K562 (cell line): Measurements from ENCODE around the gene LDLRAD3. TPM values are rescaled to one million over a fixed set of nuclear protein-coding genes. Genes with fewer than 3 reads are reported as not detected.

ENCODE experiments used
- ATAC-seq: fragments of 200-7000 bp; cut with Tn5 transposase; 3 replicates; pipeline ENCODE4 v1.9.1; 2020; ENCODE audit warnings: moderate library complexity
- BruUV-seq: library from RNA; stranded (reverse); fragments of 400-500 nt; replicated peaks from 2 replicates; lab custom pipeline; 2021; lab: Mats Ljungman, UMichigan
- CTCF ChIA-PET: fragments of 300-600 bp; formaldehyde crosslinking; extraction: SDS; loops from one replicate; lab custom pipeline; 2021; ENCODE audit warnings: low intra/inter-chr PET ratio; lab: Yijun Ruan, JAX
- POLR2A ChIA-PET: fragments of 300-600, 350-650 bp; sonication (Branson Sonifier 250); formaldehyde crosslinking; extraction: SDS; loops from one replicate; lab custom pipeline; 2021; ENCODE audit warnings: antibody characterized with exemption, inconsistent platforms; lab: Yijun Ruan, JAX
- DNase-seq, 4 experiments: peaks; one replicate each; pipeline versions ENCODE4 v3.0.0 to v3.0.0-alpha.2; 2011 to 2018; ENCODE audit warnings: low spot score in 3 of 4, mixed read lengths in 3 of 4; ENCODE audit errors: extremely low read depth in 1 of 4
- FAIRE-seq: peaks from 2 replicates; lab custom pipeline; 2011; peaks lifted over from hg19 to GRCh38; lab: Jason Lieb, UNC
- H2AFZ ChIP-seq: 2 replicates; pipeline ENCODE4 v1.6.0; 2011; ENCODE audit warnings: low read depth, low read length, control low read depth, inconsistent platforms
- H3K27ac ChIP-seq: fragments of 200-600 bp; 3 replicates; pipeline ENCODE4 v1.8.0; 2011; ENCODE audit warnings: low read depth, mild to moderate bottlenecking, control low read depth, inconsistent platforms, low read length, moderate library complexity, mixed read lengths; ENCODE audit errors: extremely low read depth
- H3K27me3 ChIP-seq, 2 experiments: fragments of 300-600 bp in 1 of 2; 2 replicates in 1 of 2; 3 replicates in 1 of 2; pipeline versions ENCODE4 v1.6.0 to v1.8.0; 2011; ENCODE audit warnings: inconsistent platforms in 2 of 2, low read length in 2 of 2, mild to moderate bottlenecking in 1 of 2, mixed read lengths in 1 of 2, moderate library complexity in 1 of 2; ENCODE audit not compliant: control insufficient read depth in 2 of 2, insufficient read depth in 2 of 2
- H3K36me3 ChIP-seq: fragments of 300-600 bp; 3 replicates; pipeline ENCODE4 v1.8.0; 2011; ENCODE audit warnings: mild to moderate bottlenecking, low read length, inconsistent platforms; ENCODE audit not compliant: control insufficient read depth, insufficient read depth
- H3K4me1 ChIP-seq, 2 experiments: fragments of 200-600 bp in 1 of 2; replicated peaks in 1 of 2; 2 replicates in 1 of 2; 3 replicates in 1 of 2; pipeline versions ENCODE4 v1.5.1 to v1.8.0; 2011; ENCODE audit warnings: inconsistent platforms in 2 of 2, low read length in 2 of 2, mild to moderate bottlenecking in 1 of 2, mixed read lengths in 1 of 2, moderate library complexity in 1 of 2; ENCODE audit not compliant: control insufficient read depth in 2 of 2, insufficient read depth in 2 of 2
- H3K4me2 ChIP-seq: 2 replicates; pipeline ENCODE4 v1.6.1; 2011; ENCODE audit warnings: low read length, control low read depth, inconsistent platforms, mixed read lengths; ENCODE audit not compliant: insufficient read depth
- H3K4me3 ChIP-seq: fragments of 200-600 bp; sonication (generic), shearing (Covaris generic); 2 replicates; pipeline ENCODE4 v1.5.1; 2016; ENCODE audit warnings: control low read depth, inconsistent platforms
- H3K79me2 ChIP-seq: fragments of 200-600 bp; 3 replicates; pipeline ENCODE4 v1.8.0; 2011; ENCODE audit warnings: low read length, inconsistent platforms; ENCODE audit not compliant: control insufficient read depth, insufficient read depth
- H3K9ac ChIP-seq, 2 experiments: 2 replicates each; pipeline versions ENCODE4 v1.6.0 to v1.6.1; 2011; ENCODE audit warnings: low read depth in 2 of 2, low read length in 2 of 2, control low read depth in 1 of 2, inconsistent platforms in 1 of 2, mild to moderate bottlenecking in 1 of 2, mixed read lengths in 1 of 2; ENCODE audit not compliant: insufficient read depth in 1 of 2
- H3K9me1 ChIP-seq: one replicate; pipeline ENCODE4 v1.6.0; 2011; ENCODE audit warnings: inconsistent platforms, mild to moderate bottlenecking, low read length, moderate library complexity; ENCODE audit not compliant: control insufficient read depth, insufficient read depth
- H3K9me3 ChIP-seq: replicated peaks from 2 replicates; pipeline ENCODE4 v1.5.1; 2011; ENCODE audit warnings: low read depth, low read length, inconsistent platforms; ENCODE audit not compliant: control insufficient read depth, insufficient read depth
- H4K20me1 ChIP-seq: replicated peaks from 2 replicates; pipeline ENCODE4 v1.6.1; 2011; ENCODE audit warnings: low read length, inconsistent platforms, mixed read lengths; ENCODE audit not compliant: control insufficient read depth, insufficient read depth
- MAZ ChIP-seq, 2 experiments: fragments of 450-650 bp in 1 of 2; sonication (generic) in 1 of 2; formaldehyde crosslinking; IDR thresholded peaks in 1 of 2; conservative IDR thresholded peaks in 1 of 2; 2 replicates each; pipeline versions ENCODE4 v1.4.0 to v1.5.0; 2020; ENCODE audit warnings: mild to moderate bottlenecking in 1 of 2, missing genetic modification reagents in 1 of 2
- ZNF121 ChIP-seq: sonication (generic); formaldehyde crosslinking; conservative IDR thresholded peaks from 2 replicates; pipeline ENCODE4 v1.8.0; 2022; ENCODE audit warnings: missing genetic modification reagents
- ZNF263 ChIP-seq: sonication (generic); formaldehyde crosslinking; IDR thresholded peaks from 2 replicates; pipeline ENCODE4 v1.8.0; 2022; ENCODE audit warnings: mild to moderate bottlenecking, missing genetic modification reagents, borderline replicate concordance
- ZNF764 ChIP-seq: fragments of 250-450 bp; sonication (Bioruptor Pico); IDR thresholded peaks from 2 replicates; pipeline ENCODE4 v1.4.0; 2020; ENCODE audit warnings: low read depth, mild to moderate bottlenecking, moderate library complexity
- in situ Hi-C: fragments of 300-500 bp; cut with MboI; formaldehyde crosslinking; loops from 4 replicates; pipeline ENCODE4 v1.15.0; 2018; ENCODE audit warnings: inconsistent platforms, mixed read lengths
- intact Hi-C: fragments of 100-400 bp; cut with micrococcal nuclease; formaldehyde crosslinking; loops from 2 replicates; pipeline ENCODE4 v1.14.2; 2022
- polyA plus RNA-seq, 8 experiments: library from polyadenylated mRNA; depleted of rRNA in 4 of 8; stranded (reverse) in 5 of 8; unstranded in 3 of 8; fragments of >200 nt; fragmentation: Nextera tagmentation in 2 of 8; fragmentation: Illumina TruSeq in 1 of 8; extraction: Ambion mirVana in 2 of 8; extraction: Trizol in 1 of 8; gene quantifications; 2 replicates each; pipeline versions ENCODE4 v1.2.1 to v1.2.3, GENCODE V29; 2011 to 2014; ENCODE audit warnings: inconsistent platforms in 1 of 8, missing spikeins in 1 of 8
- total RNA-seq, 7 experiments: library from RNA; depleted of rRNA in 6 of 7; stranded (reverse); fragments of >200 nt in 6 of 7; fragmentation: Illumina TruSeq in 2 of 7; extraction: Trizol in 2 of 7; gene quantifications; 2 replicates each; pipeline versions ENCODE4 v1.2.1 to v1.2.3, GENCODE V29; 2011 to 2021; ENCODE audit warnings: low replicate concordance in 1 of 7

The LDLRAD3 gene
- total and polyA plus RNA-seq, 9 of the 15 experiments (the other 6 are each of a cell fraction or from before 2014, with no cell fraction given) = 0.73 to 7.2 (median 3.5) TPM

DNA sequence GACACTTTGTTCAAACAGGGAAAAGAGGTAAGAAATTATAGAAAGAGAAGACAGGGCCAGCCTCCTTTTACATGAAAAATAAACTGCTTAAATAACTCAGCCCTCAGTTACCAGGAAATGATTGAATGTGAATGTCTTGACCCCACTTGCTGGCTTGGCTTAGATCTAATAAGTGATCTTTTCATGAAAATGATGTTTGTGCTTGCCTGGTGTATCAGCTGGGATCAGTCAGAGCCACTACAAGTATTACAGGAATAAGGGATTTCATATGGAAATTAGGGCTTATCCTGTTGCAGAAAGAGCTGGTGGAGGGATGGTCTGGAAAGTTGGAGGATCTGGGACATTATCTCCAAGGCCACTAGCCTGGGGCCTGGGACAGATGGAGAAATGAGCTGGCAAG lies 293.5 kb downstream of the LDLRAD3 start:
- Histone ChIP-seq H3K4me1 (no peaks in the 10 kb centered on the region), H2AFZ (no peak overlapping the region), H4K20me1 (no peaks in the 10 kb centered on the region; the same call in 1 of the 2 replicates), H3K9ac (no peak overlapping the region), H3K9me1 (no peaks in the 10 kb centered on the region), H3K9me3 (no peaks in the 10 kb centered on the region), H3K27me3 (no peaks in the 10 kb centered on the region; a peak in 1 of 5 replicates), H3K79me2 (no peaks in the 10 kb centered on the region), H3K36me3 (no peaks in the 10 kb centered on the region), H3K4me2 (no peak overlapping the region), H3K4me3 (no peak overlapping the region), H3K27ac (no peak overlapping the region)
- BruUV-seq = no TSS peak
- in situ Hi-C loops = no loop called here
- ChIA-PET POLR2A (no interaction called here), CTCF (no interaction called here)
- TF ChIP-seq MAZ (CRISPR knock-in tag; conservative IDR thresholded peaks at IDR 0.05 in 1 of 2, IDR thresholded peaks at IDR 0.05 in 1 of 2) = no peak
- no peak for ATAC-seq
- intact Hi-C loops = no loop called here
- DNase-seq = no peak
- FAIRE-seq = no peak

DNA sequence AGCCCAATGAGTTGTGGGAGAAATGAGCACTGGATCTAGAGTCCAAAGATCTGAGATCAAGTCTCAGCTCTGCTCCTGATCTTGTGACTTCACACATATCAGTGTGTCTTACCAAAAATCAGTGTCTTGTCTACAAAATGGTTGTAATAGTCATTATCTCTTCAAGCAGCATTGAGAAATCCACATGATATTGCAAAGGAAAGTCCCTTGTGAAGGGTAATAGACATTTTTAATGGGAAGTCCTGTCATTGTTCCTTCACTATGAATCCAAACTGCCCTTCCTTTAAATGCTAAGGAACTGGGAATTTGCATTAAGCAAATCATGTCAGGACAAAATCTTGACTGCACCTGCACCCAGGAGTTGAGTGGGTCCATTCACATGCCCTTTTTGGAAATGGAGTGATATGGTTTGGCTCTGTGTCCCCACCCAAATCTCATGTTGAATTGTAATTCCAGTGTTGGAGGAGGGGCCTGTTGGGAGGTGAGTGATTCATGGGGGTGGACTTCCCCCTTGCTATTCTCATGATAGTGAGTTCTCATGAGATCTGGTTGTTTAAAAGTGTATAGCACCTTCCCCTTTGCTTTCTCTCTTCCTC lies 294.3 kb downstream of the LDLRAD3 start:
- no TSS peak for BruUV-seq
- ChIA-PET CTCF (no interaction called here), POLR2A (no interaction called here)
- Histone ChIP-seq H3K36me3 (no peaks in the 10 kb centered on the region), H3K4me1 (no peaks in the 10 kb centered on the region), H3K79me2 (no peaks in the 10 kb centered on the region), H3K27me3 (peaks cover 0 to 5% of the 10 kb centered on the region in 2 experiments; a peak in 1 of 5 replicates), H3K9ac (no peak overlapping the region), H4K20me1 (no peaks in the 10 kb centered on the region; the same call in 1 of the 2 replicates), H2AFZ (no peak overlapping the region), H3K4me2 (no peak overlapping the region), H3K4me3 (no peak overlapping the region), H3K9me3 (no peaks in the 10 kb centered on the region), H3K9me1 (no peaks in the 10 kb centered on the region), H3K27ac (no peak overlapping the region)
- TF ChIP-seq ZNF263 (CRISPR knock-in tag) (no peak), ZNF764 (CRISPR knock-in tag) (no peak), ZNF121 (CRISPR knock-in tag) (no peak)
- ATAC-seq = no peak
- no peak for DNase-seq
- intact Hi-C loops = no loop called here
- in situ Hi-C loops = no loop called here
- no peak for FAIRE-seq
